Measurements from ENCODE around the gene DNAJC25. TPM values are rescaled to one million over a fixed set of nuclear protein-coding genes. Genes with fewer than 3 reads are reported as not detected.

The DNAJC25 gene
- total RNA-seq, 1 donor from 2014 or later = 9.6 TPM

DNA sequence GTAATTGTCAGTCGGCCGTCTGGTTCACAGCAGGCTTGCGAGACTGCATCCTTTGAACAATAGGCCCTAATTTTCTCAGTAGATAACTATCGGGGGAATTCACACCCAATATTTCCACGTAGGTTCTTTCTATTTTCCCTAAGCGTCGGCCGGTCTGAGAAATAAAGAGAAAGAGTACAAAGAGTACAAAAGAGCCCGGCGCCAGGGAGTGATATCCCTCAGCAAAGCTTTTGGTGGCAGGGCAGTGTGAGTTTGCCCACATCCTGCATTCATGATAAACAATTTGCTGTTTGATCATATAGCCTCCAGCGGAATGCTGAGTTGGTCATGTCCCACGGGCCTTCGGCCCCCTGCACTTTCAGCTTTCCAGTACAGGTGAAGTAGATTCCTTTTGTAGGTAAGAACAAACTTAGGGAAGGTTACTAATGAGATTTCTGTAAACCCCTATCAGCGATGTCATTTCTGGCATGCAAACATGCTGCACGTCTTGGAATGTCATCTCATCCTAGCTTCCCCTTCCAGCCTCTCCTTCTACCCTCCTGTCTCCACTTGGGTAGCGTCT is 27.0 kb upstream of the DNAJC25 start:
- H3K4me3 Mint-ChIP-seq = no peak overlapping the region
- no peaks in the 10 kb centered on the region for H3K9me3 Mint-ChIP-seq
- H3K27ac Mint-ChIP-seq = no peak overlapping the region
- H3K27me3 Mint-ChIP-seq = peaks cover 2% of the 10 kb centered on the region
- DNase-seq (ENCODE audit: extremely low spot score, unreplicated experiment) = no peak
- H3K36me3 Mint-ChIP-seq = no peaks in the 10 kb centered on the region
- TF ChIP-seq, protein P1, sequence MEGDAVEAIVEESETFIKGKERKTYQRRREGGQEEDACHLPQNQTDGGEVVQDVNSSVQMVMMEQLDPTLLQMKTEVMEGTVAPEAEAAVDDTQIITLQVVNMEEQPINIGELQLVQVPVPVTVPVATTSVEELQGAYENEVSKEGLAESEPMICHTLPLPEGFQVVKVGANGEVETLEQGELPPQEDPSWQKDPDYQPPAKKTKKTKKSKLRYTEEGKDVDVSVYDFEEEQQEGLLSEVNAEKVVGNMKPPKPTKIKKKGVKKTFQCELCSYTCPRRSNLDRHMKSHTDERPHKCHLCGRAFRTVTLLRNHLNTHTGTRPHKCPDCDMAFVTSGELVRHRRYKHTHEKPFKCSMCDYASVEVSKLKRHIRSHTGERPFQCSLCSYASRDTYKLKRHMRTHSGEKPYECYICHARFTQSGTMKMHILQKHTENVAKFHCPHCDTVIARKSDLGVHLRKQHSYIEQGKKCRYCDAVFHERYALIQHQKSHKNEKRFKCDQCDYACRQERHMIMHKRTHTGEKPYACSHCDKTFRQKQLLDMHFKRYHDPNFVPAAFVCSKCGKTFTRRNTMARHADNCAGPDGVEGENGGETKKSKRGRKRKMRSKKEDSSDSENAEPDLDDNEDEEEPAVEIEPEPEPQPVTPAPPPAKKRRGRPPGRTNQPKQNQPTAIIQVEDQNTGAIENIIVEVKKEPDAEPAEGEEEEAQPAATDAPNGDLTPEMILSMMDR (conservative IDR thresholded peaks at IDR 0.05) = no peak
- peaks cover 7% of the 10 kb centered on the region for H3K4me1 Mint-ChIP-seq (ENCODE audit: unreplicated experiment)

DNA sequence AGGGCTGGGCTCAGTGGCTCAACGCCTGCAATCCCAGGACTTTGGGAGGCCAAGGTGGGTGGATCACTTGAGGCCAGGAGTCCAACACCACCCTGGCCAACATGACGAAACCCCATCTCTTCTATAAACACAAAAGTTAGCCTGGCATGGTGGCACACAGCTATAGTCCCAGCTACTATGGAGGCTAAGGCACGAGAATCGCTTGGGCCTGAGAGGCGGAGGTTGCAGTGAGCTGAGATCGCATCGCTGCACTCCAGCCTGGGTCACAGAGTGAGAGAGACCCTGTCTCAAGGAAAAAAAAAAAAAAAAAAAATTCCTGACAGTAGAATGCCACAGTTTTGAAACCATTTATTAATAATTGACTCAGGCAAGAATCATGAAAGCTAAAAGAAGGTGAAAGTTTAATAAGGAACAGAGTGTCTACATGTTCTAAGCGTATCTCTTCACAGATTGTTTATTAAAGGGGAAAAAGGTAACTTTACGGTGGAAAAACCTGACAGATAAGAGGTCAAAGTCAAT is 26.0 kb upstream of the DNAJC25 start:
- TF ChIP-seq, protein P1 (conservative IDR thresholded peaks at IDR 0.05) = no peak

DNA sequence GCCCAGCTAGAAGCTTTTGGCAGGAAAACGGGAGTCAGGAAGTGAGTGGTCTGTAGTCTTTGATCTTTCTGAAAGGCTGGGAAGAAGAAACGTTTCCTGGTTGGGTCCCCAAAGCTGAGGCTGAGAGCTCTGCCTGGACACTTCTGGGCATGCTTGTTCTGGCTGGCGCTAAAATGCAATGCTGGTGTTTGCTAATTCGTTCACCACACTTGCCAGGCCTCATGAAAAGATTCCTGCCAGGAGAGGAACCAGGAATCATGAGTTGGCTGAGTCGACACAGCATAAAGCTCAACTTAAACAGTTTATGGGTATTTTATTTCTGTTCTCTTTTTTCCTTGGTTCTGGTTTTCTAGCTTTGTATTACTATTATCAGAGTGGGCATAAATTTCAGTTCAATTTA is 21.0 kb upstream of the DNAJC25 start:
- Mint-ChIP-seq H3K27ac (no peak overlapping the region), H3K9me3 (no peaks in the 10 kb centered on the region), H3K27me3 (peaks cover 3% of the 10 kb centered on the region), H3K4me1 (ENCODE audit: unreplicated experiment) (peaks cover 8% of the 10 kb centered on the region), H3K36me3 (no peaks in the 10 kb centered on the region), H3K4me3 (no peak overlapping the region)
- no peak for DNase-seq (ENCODE audit: extremely low spot score, unreplicated experiment)
- TF ChIP-seq, protein P1 (conservative IDR thresholded peaks at IDR 0.05) = no peak

More for the DNA sequence above, 26.0 kb upstream of the DNAJC25 start:
- Mint-ChIP-seq H3K4me3 (no peak overlapping the region), H3K27ac (peak overlapping the region; percentile 18), H3K9me3 (no peaks in the 10 kb centered on the region), H3K36me3 (no peaks in the 10 kb centered on the region), H3K4me1 (ENCODE audit: unreplicated experiment) (peaks cover 7% of the 10 kb centered on the region), H3K27me3 (peaks cover 3% of the 10 kb centered on the region)
- DNase-seq (ENCODE audit: extremely low spot score, unreplicated experiment) = no peak

DNA sequence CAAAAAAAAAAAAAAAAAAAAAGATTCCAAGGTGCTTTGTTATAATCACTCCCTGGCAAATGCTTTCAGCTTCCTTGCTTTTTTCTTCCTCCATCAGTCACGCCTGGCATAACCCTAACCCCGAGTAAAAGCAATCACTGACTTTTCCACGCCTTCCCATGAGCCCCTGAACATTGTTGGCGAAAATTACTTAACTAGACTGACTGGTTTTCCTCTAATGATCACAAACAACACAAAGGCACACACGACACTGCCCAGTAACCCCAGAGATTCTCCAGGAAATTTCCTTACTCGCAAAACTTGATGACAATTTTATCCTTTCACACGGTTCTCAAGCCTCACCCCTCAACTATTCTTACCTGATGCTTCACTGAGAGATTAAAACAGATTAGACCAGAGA is 20.3 kb upstream of the DNAJC25 start:
- no peaks in the 10 kb centered on the region for H3K9me3 Mint-ChIP-seq
- no peak for DNase-seq (ENCODE audit: extremely low spot score, unreplicated experiment)
- TF ChIP-seq, protein P1 (conservative IDR thresholded peaks at IDR 0.05) = no peak
- peak overlapping the region; percentile 70 for H3K27ac Mint-ChIP-seq
- no peaks in the 10 kb centered on the region for H3K36me3 Mint-ChIP-seq
- peaks cover 8% of the 10 kb centered on the region for H3K4me1 Mint-ChIP-seq (ENCODE audit: unreplicated experiment)
- peak overlapping the region; percentile 50 for H3K4me3 Mint-ChIP-seq
- H3K27me3 Mint-ChIP-seq = peaks cover 3% of the 10 kb centered on the region

DNA sequence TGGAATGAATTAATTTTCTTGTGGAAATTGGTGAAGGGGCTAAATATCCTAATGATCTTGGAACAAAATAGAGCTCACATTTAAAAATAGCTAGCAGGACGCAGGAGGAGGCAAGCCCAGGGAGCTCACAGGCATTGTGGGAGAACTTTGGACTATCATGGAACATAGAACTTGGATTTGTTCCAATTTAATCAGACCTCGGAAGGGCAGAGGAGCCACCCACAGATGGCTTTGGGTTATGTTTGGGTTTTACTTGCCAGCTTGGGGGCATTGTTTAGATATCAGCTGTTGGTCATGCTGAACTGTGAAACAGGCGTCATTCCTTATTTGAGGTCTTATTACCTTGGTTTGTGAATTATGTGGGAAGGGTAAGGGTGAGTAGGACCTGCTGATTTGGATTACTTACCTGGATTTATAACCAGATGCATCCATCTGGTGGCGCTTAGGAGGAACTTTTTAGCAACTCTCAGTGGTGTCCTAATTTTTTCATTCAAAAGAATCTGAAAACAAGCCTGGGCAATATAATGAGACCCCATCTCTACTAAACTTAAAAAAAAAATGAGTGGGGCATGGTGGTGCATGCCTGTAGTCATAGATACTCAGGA is 17.6 kb upstream of the DNAJC25 start:
- Mint-ChIP-seq H3K36me3 (no peaks in the 10 kb centered on the region), H3K27me3 (peaks cover 3% of the 10 kb centered on the region), H3K27ac (no peak overlapping the region), H3K9me3 (no peaks in the 10 kb centered on the region), H3K4me3 (no peak overlapping the region), H3K4me1 (ENCODE audit: unreplicated experiment) (peaks cover 8% of the 10 kb centered on the region)
- TF ChIP-seq, protein P1 (conservative IDR thresholded peaks at IDR 0.05) = no peak
- DNase-seq (ENCODE audit: extremely low spot score, unreplicated experiment) = no peak

Data from type B pancreatic cell (in vitro differentiated cells).